ENCODE results near the gene KCNH2. TPM values are rescaled to one million over a fixed set of nuclear protein-coding genes. Genes with fewer than 3 reads are reported as not detected.

Gene KCNH2
- total and polyA plus RNA-seq, 12 donors = 1.1 to 18.7 (median 5.0) TPM

- 82 to 87% (median 82%) methylated on average over 10 to 15 of the region's 15 CpGs for WGBS, 4 donors
- H3K27ac ChIP-seq = no peak overlapping the region
- intact Hi-C loops (cut with DNase I) = loop anchor here in 1 of 2 donors (5.0 kb wide), 1 partner anchor 95 kb away; no protein-coding TSS in a partner anchor
- H3K9me3 ChIP-seq (replicated peaks in 1 of 3) = no peaks in the 10 kb centered on the region
- no peaks in the 10 kb centered on the region for H3K36me3 ChIP-seq (replicated peaks in 1 of 2)
- no peak for DNase-seq
- TF ChIP-seq CTCF (IDR thresholded peaks at IDR 0.05) (no peak), POLR2A (IDR thresholded peaks at IDR 0.05) (no peak)
- H3K4me3 ChIP-seq = no peak overlapping the region
- H3K27me3 ChIP-seq = peaks cover 46% of the 10 kb centered on the region
- peaks cover 4 to 12% of the 10 kb centered on the region in 2 donors for H3K4me1 ChIP-seq (replicated peaks in 1 of 2)
These were observed 38.8 kb upstream of the KCNH2 start for GRCh38 chr7:151016942-151017341.

GRCh38 chr7:151016505-151016904 is 38.4 kb upstream of the KCNH2 start:
- TF ChIP-seq POLR2A (IDR thresholded peaks at IDR 0.05) = no peak
- no peak for TF ChIP-seq CTCF (IDR thresholded peaks at IDR 0.05)
- H3K27me3 ChIP-seq = peaks cover 46% of the 10 kb centered on the region
- intact Hi-C loops (cut with DNase I) = loop anchor here in 1 of 2 donors (5.0 kb wide), 1 partner anchor 96 kb away; no protein-coding TSS in a partner anchor
- no peak for DNase-seq
- H3K4me1 ChIP-seq (replicated peaks in 1 of 2) = peaks cover 4 to 12% of the 10 kb centered on the region in 2 donors
- H3K36me3 ChIP-seq (replicated peaks in 1 of 2) = no peaks in the 10 kb centered on the region
- H3K27ac ChIP-seq = no peak overlapping the region
- 82 to 87% (median 85%) methylated on average over 6 to 8 of the region's 8 CpGs for WGBS, 4 donors
- H3K4me3 ChIP-seq = no peak overlapping the region
- H3K9me3 ChIP-seq (replicated peaks in 1 of 3) = no peaks in the 10 kb centered on the region

GRCh38 chr7:151015967-151016366 is 37.8 kb upstream of the KCNH2 start:
- Histone ChIP-seq H3K9me3 (replicated peaks in 1 of 3) (no peaks in the 10 kb centered on the region), H3K36me3 (replicated peaks in 1 of 2) (no peaks in the 10 kb centered on the region), H3K4me1 (replicated peaks in 1 of 2) (peaks cover 4 to 12% of the 10 kb centered on the region in 2 donors), H3K27ac (no peak overlapping the region), H3K4me3 (no peak overlapping the region), H3K27me3 (peaks cover 46% of the 10 kb centered on the region)
- 75 to 96% (median 81%) methylated on average over 4 to 5 of the region's 5 CpGs for WGBS, 4 donors
- intact Hi-C loops (cut with DNase I) = loop anchor here in 1 of 2 donors (5.0 kb wide), 1 partner anchor 96 kb away; no protein-coding TSS in a partner anchor
- no peak for DNase-seq
- TF ChIP-seq POLR2A (IDR thresholded peaks at IDR 0.05) (no peak), CTCF (IDR thresholded peaks at IDR 0.05) (no peak)

GRCh38 chr7:151014950-151015349 is 36.8 kb upstream of the KCNH2 start:
- Histone ChIP-seq H3K27me3 (peaks cover 37% of the 10 kb centered on the region), H3K27ac (no peak overlapping the region), H3K36me3 (replicated peaks in 1 of 2) (no peaks in the 10 kb centered on the region), H3K9me3 (replicated peaks in 1 of 3) (no peaks in the 10 kb centered on the region), H3K4me3 (no peak overlapping the region), H3K4me1 (replicated peaks in 1 of 2) (peaks cover 4 to 12% of the 10 kb centered on the region in 2 donors)
- DNase-seq = no peak
- TF ChIP-seq POLR2A (IDR thresholded peaks at IDR 0.05) = no peak
- no peak for TF ChIP-seq CTCF (IDR thresholded peaks at IDR 0.05)
- WGBS, 4 donors = 75 to 81% (median 77%) methylated on average over 4 to 8 of the region's 8 CpGs
- intact Hi-C loops (cut with DNase I) = loop anchor here in 1 of 2 donors (5.0 kb wide), 1 partner anchor 97 kb away; no protein-coding TSS in a partner anchor

Data from adrenal gland (tissue), 12 donors.